Lower lobe of right lung (tissue), 2 donors: ENCODE measurements around the gene ELP5. TPM values are rescaled to one million over a fixed set of nuclear protein-coding genes. Genes with fewer than 3 reads are reported as not detected.

Experiments used
- ATAC-seq, 2 donors: fragments of 200-7000 bp; cut with Tn5 transposase; one replicate each; pipeline ENCODE4 v1.9.1; 2020 to 2022; ENCODE audit warnings: mild to moderate bottlenecking in 2 of 2, moderate library complexity in 2 of 2
- DNase-seq: peaks from one replicate; pipeline ENCODE4 v3.0.0-alpha.2; 2020
- H3K27ac ChIP-seq: fragments of 200-600 bp; one replicate; pipeline ENCODE4 v1.8.0; 2022
- H3K27me3 ChIP-seq: fragments of 200-600 bp; one replicate; pipeline ENCODE4 v1.8.0; 2022; ENCODE audit warnings: low read depth
- H3K36me3 ChIP-seq: fragments of 200-600 bp; one replicate; pipeline ENCODE4 v1.8.0; 2022; ENCODE audit warnings: mild to moderate bottlenecking
- H3K4me1 ChIP-seq: fragments of 200-600 bp; one replicate; pipeline ENCODE4 v1.8.0; 2022
- H3K4me3 ChIP-seq: fragments of 200-600 bp; one replicate; pipeline ENCODE4 v1.8.0; 2022; ENCODE audit warnings: mild to moderate bottlenecking
- H3K9me3 ChIP-seq: fragments of 200-600 bp; one replicate; pipeline ENCODE4 v1.8.0; 2022
- CTCF ChIP-seq: fragments of 200-600 bp; IDR thresholded peaks from one replicate; pipeline ENCODE4 v1.8.0; 2022; ENCODE audit warnings: antibody characterized with exemption, mild to moderate bottlenecking
- intact Hi-C: fragments of 100-400 bp; cut with DNase I; formaldehyde crosslinking; loops from one replicate; pipeline ENCODE4 v1.11.0; 2022
- total RNA-seq: library from RNA; stranded (reverse); fragmentation: NEBNext Ultra II Directional; extraction: Animal tissue kit (Norgen Biotek cat#: 25700); gene quantifications from one replicate; pipeline ENCODE4 v1.2.1, GENCODE V29; 2021
- donor health status: DM: no; HTN: yes; CAD: no; lungs with severe emphysema.

The ELP5 gene
- total RNA-seq, 1 donor from 2014 or later = 33.2 TPM

- Histone ChIP-seq H3K36me3 (peaks cover 26% of the 10 kb centered on the region), H3K27ac (peak overlapping the region; percentile 88), H3K27me3 (peaks cover 21% of the 10 kb centered on the region), H3K4me1 (peaks cover 52% of the 10 kb centered on the region), H3K4me3 (peak overlapping the region; percentile 67), H3K9me3 (no peaks in the 10 kb centered on the region)
- peak; percentile 28 to 31 for ATAC-seq
- TF ChIP-seq CTCF = no peak
- DNase-seq = peak; percentile 55
- intact Hi-C loops = no loop called here
These were observed 9.6 kb downstream of the ELP5 start for GRCh38 chr17:7261379-7262191.

- TF ChIP-seq CTCF = no peak
- intact Hi-C loops = no loop called here
- H3K4me3 ChIP-seq = peak within 1 kb of the TSS; percentile 67
- peaks cover 52% of the 10 kb centered on the region for H3K4me1 ChIP-seq
- H3K9me3 ChIP-seq = no peaks in the 10 kb centered on the region
- peaks cover 18% of the 10 kb centered on the region for H3K36me3 ChIP-seq
- H3K27ac ChIP-seq = peak within 1 kb of the TSS; percentile 88
- peaks cover 21% of the 10 kb centered on the region for H3K27me3 ChIP-seq
- DNase-seq = peak; percentile 92
- peak; percentile 83 to 90 for ATAC-seq
These were observed 10.3 kb downstream of the ELP5 start, which contains the start of gene CLDN7 for GRCh38 chr17:7262192-7262934. CLDN7 (minus strand) TSS chr17:7262478; CDS start chr17:7262043, 435 bp downstream.

- no peak for TF ChIP-seq CTCF
- peak overlapping the region; percentile 88 for H3K27ac ChIP-seq
- no peaks in the 10 kb centered on the region for H3K9me3 ChIP-seq
- H3K27me3 ChIP-seq = peaks cover 21% of the 10 kb centered on the region
- H3K36me3 ChIP-seq = peaks cover 10% of the 10 kb centered on the region
- intact Hi-C loops = no loop called here
- peak overlapping the region; percentile 67 for H3K4me3 ChIP-seq
- ATAC-seq = peak; percentile 53 to 59
- peak; percentile 82 for DNase-seq
- H3K4me1 ChIP-seq = peaks cover 52% of the 10 kb centered on the region
These were observed 11.2 kb downstream of the ELP5 start for GRCh38 chr17:7262935-7263800.

- H3K4me1 ChIP-seq = peaks cover 48% of the 10 kb centered on the region
- peak overlapping the region; percentile 67 for H3K4me3 ChIP-seq
- peak overlapping the region; percentile 88 for H3K27ac ChIP-seq
- H3K27me3 ChIP-seq = peaks cover 21% of the 10 kb centered on the region
- no peak for ATAC-seq
- TF ChIP-seq CTCF = no peak
- H3K9me3 ChIP-seq = no peaks in the 10 kb centered on the region
- intact Hi-C loops = no loop called here
- H3K36me3 ChIP-seq = peaks cover 5% of the 10 kb centered on the region
- DNase-seq = no peak
These were observed 11.7 kb downstream of the ELP5 start for GRCh38 chr17:7263801-7264078.

- Histone ChIP-seq H3K36me3 (no peaks in the 10 kb centered on the region), H3K27ac (no peak overlapping the region), H3K27me3 (peaks cover 13% of the 10 kb centered on the region), H3K4me3 (no peak overlapping the region), H3K4me1 (peaks cover 22% of the 10 kb centered on the region), H3K9me3 (no peaks in the 10 kb centered on the region)
- intact Hi-C loops = no loop called here
- DNase-seq (no peak), ATAC-seq (no peak)
- TF ChIP-seq CTCF = no peak
These were observed 14.8 kb downstream of the ELP5 start for GRCh38 chr17:7266784-7267183.
